Astrocyte of the spinal cord (primary cell): ENCODE measurements around the gene OR52A5.
"Not testable (repeated sequence)": the region's sequence is repeated elsewhere in the genome, so short reads cannot be mapped to it uniquely, and the experiment has no call there.

Experiments
- DNase-seq: peaks from one replicate; pipeline ENCODE4 v3.0.0; 2011; ENCODE audit warnings: low read depth, low spot score
- H3K4me3 ChIP-seq: 2 replicates; pipeline ENCODE4 v1.5.1; 2011; ENCODE audit warnings: low read depth, mild to moderate bottlenecking, low read length, moderate library complexity
- in situ Hi-C: cut with HindIII; loops from 2 replicates; pipeline ENCODE4 v1.10.0; 2017; ENCODE audit warnings: low sequenced_read_pairs
- TF ChIP-seq, protein P1 (sequence below): IDR thresholded peaks from 2 replicates; pipeline ENCODE4 v1.5.1; 2012; ENCODE audit warnings: low read depth, mild to moderate bottlenecking, low read length, inconsistent platforms

OR52A5 gene

GRCh38 chr11:5137996-5138395, at the start of gene OR52A5:
TSS of gene OR52A5 (minus strand) at chr11:5138356. CDS start at chr11:5132642, 5,714 bp downstream.
- TF ChIP-seq, protein P1, sequence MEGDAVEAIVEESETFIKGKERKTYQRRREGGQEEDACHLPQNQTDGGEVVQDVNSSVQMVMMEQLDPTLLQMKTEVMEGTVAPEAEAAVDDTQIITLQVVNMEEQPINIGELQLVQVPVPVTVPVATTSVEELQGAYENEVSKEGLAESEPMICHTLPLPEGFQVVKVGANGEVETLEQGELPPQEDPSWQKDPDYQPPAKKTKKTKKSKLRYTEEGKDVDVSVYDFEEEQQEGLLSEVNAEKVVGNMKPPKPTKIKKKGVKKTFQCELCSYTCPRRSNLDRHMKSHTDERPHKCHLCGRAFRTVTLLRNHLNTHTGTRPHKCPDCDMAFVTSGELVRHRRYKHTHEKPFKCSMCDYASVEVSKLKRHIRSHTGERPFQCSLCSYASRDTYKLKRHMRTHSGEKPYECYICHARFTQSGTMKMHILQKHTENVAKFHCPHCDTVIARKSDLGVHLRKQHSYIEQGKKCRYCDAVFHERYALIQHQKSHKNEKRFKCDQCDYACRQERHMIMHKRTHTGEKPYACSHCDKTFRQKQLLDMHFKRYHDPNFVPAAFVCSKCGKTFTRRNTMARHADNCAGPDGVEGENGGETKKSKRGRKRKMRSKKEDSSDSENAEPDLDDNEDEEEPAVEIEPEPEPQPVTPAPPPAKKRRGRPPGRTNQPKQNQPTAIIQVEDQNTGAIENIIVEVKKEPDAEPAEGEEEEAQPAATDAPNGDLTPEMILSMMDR, result no peak
- DNase-seq, result no peak
- no peak within 1 kb of the TSS for H3K4me3 ChIP-seq
- in situ Hi-C loops, result no loop called here

GRCh38 chr11:5178046-5178837, 40.1 kb upstream of the OR52A5 start:
- no peak overlapping the region for H3K4me3 ChIP-seq
- in situ Hi-C loops, result no loop called here
- TF ChIP-seq, protein P1, result no peak
- no peak for DNase-seq

DNA sequence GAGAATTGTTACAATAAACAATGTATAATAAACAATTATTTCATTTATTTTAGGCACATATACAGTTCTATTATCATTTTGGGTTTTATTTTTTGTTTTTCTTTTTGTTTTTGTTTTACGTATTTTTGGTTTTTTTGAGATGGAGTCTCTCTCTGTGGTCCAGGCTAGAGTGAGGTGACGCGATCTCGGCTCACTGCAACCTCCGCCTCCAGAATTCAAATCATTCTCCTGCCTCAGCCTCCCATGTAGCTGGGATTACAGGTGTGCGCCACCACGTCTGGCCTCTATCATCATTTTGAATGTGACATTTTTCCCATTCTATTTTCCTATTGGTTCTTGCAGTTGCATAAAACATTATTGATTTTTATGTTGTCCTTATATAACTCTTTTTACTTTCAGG, 36.8 kb upstream of the OR52A5 start:
- no peak for DNase-seq
- in situ Hi-C loops, result no loop called here
- no peak overlapping the region for H3K4me3 ChIP-seq
- TF ChIP-seq, protein P1, result no peak

DNA sequence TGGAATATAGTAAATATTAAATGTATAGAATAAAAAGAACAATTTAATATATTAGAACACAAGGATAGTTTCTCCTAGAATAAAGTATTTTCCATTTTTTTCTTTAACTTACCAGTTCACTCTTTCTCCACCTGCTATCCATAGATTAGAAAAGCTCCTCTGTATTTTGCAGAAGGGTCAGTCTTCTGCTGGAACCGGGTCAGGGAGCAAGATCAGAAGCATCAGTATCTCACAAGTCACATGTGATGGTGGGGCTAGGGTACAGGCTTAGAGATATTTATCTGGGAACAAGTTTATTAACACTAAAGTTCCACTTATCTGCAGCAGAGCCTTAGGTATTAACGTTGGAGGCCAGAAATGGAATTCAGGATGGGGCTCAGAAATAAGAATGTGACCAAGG, 33.7 kb upstream of the OR52A5 start:
- in situ Hi-C loops, result no loop called here
- DNase-seq, result no peak
- TF ChIP-seq, protein P1, result no peak
- H3K4me3 ChIP-seq, result no peak overlapping the region

DNA sequence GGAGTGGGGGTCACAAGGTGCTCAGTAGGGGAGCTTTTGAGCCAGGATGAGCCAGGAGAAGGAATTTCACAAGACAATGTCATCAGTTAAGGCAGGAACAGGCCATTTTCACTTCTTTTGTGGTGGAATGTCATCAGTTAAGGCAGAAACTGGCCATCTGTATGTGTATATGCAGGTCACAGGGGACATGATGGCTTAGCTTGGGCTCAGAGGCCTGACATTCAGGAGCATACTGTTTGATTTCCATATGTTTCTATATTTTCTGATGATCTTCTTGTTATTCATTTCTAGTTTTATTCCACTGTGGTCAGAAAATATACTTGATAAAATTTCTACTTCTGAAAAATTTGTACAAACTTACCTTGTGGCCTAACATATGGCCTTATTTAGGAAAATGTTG, 27.7 kb upstream of the OR52A5 start:
- DNase-seq, H3K4me3 ChIP-seq, in situ Hi-C loops: not testable (repeated sequence)

DNA sequence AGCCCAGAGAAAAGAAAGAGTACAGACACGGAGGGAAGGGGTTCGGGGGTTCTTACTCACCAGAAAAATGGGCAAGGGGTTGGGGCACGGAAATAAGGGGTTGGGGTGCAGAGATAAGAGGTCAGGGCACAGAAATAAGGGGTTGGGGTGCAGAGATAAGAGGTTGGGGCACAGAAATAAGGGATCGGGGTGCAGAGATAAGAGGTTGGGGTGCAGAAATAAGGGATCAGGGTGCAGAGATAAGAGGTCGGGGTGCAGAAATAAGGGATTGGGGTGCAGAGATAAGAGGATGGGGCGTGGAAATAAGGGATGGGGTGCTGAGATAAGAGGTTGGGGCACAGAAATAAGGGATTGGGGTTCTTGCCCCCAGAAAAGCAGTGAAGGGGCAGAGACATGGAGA, 26.7 kb upstream of the OR52A5 start:
- in situ Hi-C loops, result not testable (repeated sequence)

GRCh38 chr11:5161045-5161444, 22.9 kb upstream of the OR52A5 start:
- DNase-seq, in situ Hi-C loops, H3K4me3 ChIP-seq: not testable (repeated sequence)

More for the DNA sequence above, 26.7 kb upstream of the OR52A5 start:
- H3K4me3 ChIP-seq, DNase-seq: not testable (repeated sequence)

GRCh38 chr11:5160217-5160616, 22.1 kb upstream of the OR52A5 start:
- DNase-seq, in situ Hi-C loops, H3K4me3 ChIP-seq: not testable (repeated sequence)

DNA sequence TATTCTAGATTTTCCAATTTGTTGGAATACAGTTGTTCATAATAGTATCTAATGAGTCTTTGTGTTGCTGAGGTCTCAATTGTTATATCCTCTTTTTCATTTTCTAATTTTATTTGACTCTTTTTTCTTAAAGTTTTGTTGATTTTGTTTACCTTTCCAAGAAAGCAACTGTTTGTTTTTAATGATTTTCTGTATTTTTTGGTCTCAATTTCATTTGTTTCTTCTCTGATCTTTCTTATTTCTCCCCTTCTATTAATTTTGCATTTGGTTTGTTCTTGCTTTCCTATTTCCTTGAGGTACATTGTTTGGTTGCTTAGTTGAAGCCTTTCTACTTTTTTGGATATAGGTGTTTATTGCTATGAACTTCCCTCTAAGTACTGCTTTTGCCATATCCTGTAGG, 21.6 kb upstream of the OR52A5 start:
- H3K4me3 ChIP-seq, result no peak overlapping the region
- no peak for DNase-seq
- in situ Hi-C loops, result no loop called here
- TF ChIP-seq, protein P1, result no peak
